GM12878 (cell line): ENCODE results near the gene SLC44A3. TPM values are rescaled to one million over a fixed set of nuclear protein-coding genes. Genes with fewer than 3 reads are reported as not detected.

ENCODE experiments used
- ATAC-seq: fragments of 200-7000 bp; cut with Tn5 transposase; 3 replicates; pipeline ENCODE4 v1.9.1; 2020; ENCODE audit warnings: mild to moderate bottlenecking, moderate library complexity
- BruUV-seq: library from RNA; stranded (reverse); fragments of 400-500 nt; replicated peaks from 2 replicates; lab custom pipeline; 2021; lab: Mats Ljungman, UMichigan
- CTCF ChIA-PET: fragments of 300-600 bp; sonication (Branson Sonifier 250); formaldehyde crosslinking; extraction: SDS; loops from one replicate; lab custom pipeline; 2021; ENCODE audit warnings: inconsistent platforms; lab: Yijun Ruan, JAX
- POLR2A ChIA-PET: fragments of 350-600 bp; formaldehyde crosslinking; extraction: SDS; loops from one replicate; lab custom pipeline; 2021; ENCODE audit warnings: inconsistent platforms; lab: Charles Lee
- RAD21 ChIA-PET: fragments of 300-600 bp; sonication (Branson Sonifier 250); formaldehyde crosslinking; loops from one replicate; lab custom pipeline; 2023; ENCODE audit warnings: antibody characterized with exemption; ENCODE audit not compliant: unreplicated experiment; lab: Charles Lee
- SMC1A ChIA-PET: fragments of 300-600 bp; sonication (Branson Sonifier 250); formaldehyde crosslinking; loops from one replicate; lab custom pipeline; 2023; ENCODE audit not compliant: unreplicated experiment, uncharacterized antibody; lab: Charles Lee
- DNase-seq: peaks from one replicate; pipeline ENCODE4 v3.0.0-alpha.2; 2011; ENCODE audit warnings: low read depth, low spot score
- FAIRE-seq: peaks from 3 replicates; lab custom pipeline; 2011; peaks lifted over from hg19 to GRCh38; lab: Jason Lieb, UNC
- H2AFZ ChIP-seq: 2 replicates; pipeline ENCODE4 v1.6.0; 2011; ENCODE audit warnings: low read depth, low read length, control low read depth; ENCODE audit not compliant: control insufficient read depth
- H3K27ac ChIP-seq: 2 replicates; pipeline ENCODE4 v1.5.1; 2011; ENCODE audit warnings: control low read depth; ENCODE audit not compliant: control insufficient read depth, insufficient read depth
- H3K27me3 ChIP-seq, 2 experiments: replicated peaks in 1 of 2; 2 replicates each; pipeline versions ENCODE4 v1.6.0 to v1.6.1; 2011; ENCODE audit warnings: low read length in 1 of 2; ENCODE audit not compliant: control insufficient read depth in 2 of 2, insufficient read depth in 2 of 2
- H3K36me3 ChIP-seq, 2 experiments: 2 replicates each; pipeline ENCODE4 v1.5.1; 2011; ENCODE audit warnings: low read length in 1 of 2; ENCODE audit not compliant: control insufficient read depth in 2 of 2, insufficient read depth in 2 of 2
- H3K4me1 ChIP-seq: 2 replicates; pipeline ENCODE4 v1.6.1; 2011; ENCODE audit warnings: mild to moderate bottlenecking, low read length, moderate library complexity, mixed read lengths; ENCODE audit not compliant: control insufficient read depth, insufficient read depth
- H3K4me2 ChIP-seq: 2 replicates; pipeline ENCODE4 v1.6.0; 2011; ENCODE audit warnings: control low read depth; ENCODE audit not compliant: control insufficient read depth, insufficient read depth
- H3K4me3 ChIP-seq: fragments of 200-600 bp; sonication (generic); 2 replicates; pipeline ENCODE4 v1.5.1; 2016
- H3K79me2 ChIP-seq: 2 replicates; pipeline ENCODE4 v1.6.0; 2011; ENCODE audit warnings: low read length; ENCODE audit not compliant: control insufficient read depth, insufficient read depth
- H3K9ac ChIP-seq: 2 replicates; pipeline ENCODE4 v1.8.0; 2011; ENCODE audit warnings: low read length, control low read depth, mixed read lengths; ENCODE audit not compliant: control insufficient read depth, insufficient read depth
- H3K9me3 ChIP-seq: replicated peaks from 3 replicates; pipeline ENCODE4 v1.5.1; 2011; ENCODE audit warnings: mild to moderate bottlenecking, low read length; ENCODE audit not compliant: control insufficient read depth, insufficient read depth
- H4K20me1 ChIP-seq: 2 replicates; pipeline ENCODE4 v1.6.0; 2011; ENCODE audit not compliant: control insufficient read depth, insufficient read depth
- BACH1 ChIP-seq: fragments of 450-650 bp; IDR thresholded peaks from 2 replicates; pipeline ENCODE4 v1.6.1; 2017; ENCODE audit warnings: mild to moderate bottlenecking, borderline replicate concordance
- CREM ChIP-seq: IDR thresholded peaks from 2 replicates; pipeline ENCODE4 v1.6.1; 2014; ENCODE audit warnings: antibody characterized with exemption, low read depth
- NFYB ChIP-seq: IDR thresholded peaks from 2 replicates; pipeline ENCODE4 v1.6.1; 2011; ENCODE audit warnings: low read depth, mild to moderate bottlenecking, low read length, improper control_type of control experiment, moderate library complexity; ENCODE audit not compliant: insufficient read depth
- NR2F1 ChIP-seq: fragments of 450-650 bp; conservative IDR thresholded peaks from 2 replicates; pipeline ENCODE4 v1.6.1; 2017; ENCODE audit warnings: mild to moderate bottlenecking
- PAX8 ChIP-seq: fragments of 450-650 bp; IDR thresholded peaks from 2 replicates; pipeline ENCODE4 v1.6.1; 2017; ENCODE audit warnings: mild to moderate bottlenecking, moderate library complexity
- SMARCA5 ChIP-seq: fragments of 450-650 bp; IDR thresholded peaks from 2 replicates; pipeline ENCODE4 v1.6.1; 2017; ENCODE audit warnings: mild to moderate bottlenecking
- ZNF207 ChIP-seq: fragments of 450-650 bp; IDR thresholded peaks from 2 replicates; pipeline ENCODE4 v1.6.1; 2014; ENCODE audit warnings: antibody characterized with exemption, mild to moderate bottlenecking, borderline replicate concordance
- WGBS: methylation state at CpG from one replicate; pipeline ENCODE4 v1.1.6; 2016; ENCODE audit warnings: low lambda C conversion rate; ENCODE audit not compliant: insufficient replicate concordance, insufficient coverage; ENCODE audit errors: missing lambda C conversion rate; 5-methylcytosine and 5-hydroxymethylcytosine counted together
- in situ Hi-C: fragments of 300-500 bp; cut with MboI; formaldehyde crosslinking; loops from 9 replicates; pipeline ENCODE4 v1.14.3; 2018; ENCODE audit warnings: mixed read lengths
- intact Hi-C: fragments of 100-400 bp; cut with micrococcal nuclease; formaldehyde crosslinking; loops from one replicate; pipeline ENCODE4 v1.14.2; 2022; ENCODE audit not compliant: unreplicated experiment
- polyA plus RNA-seq, 11 experiments: library from polyadenylated mRNA; depleted of rRNA in 4 of 11; unstranded in 6 of 11; stranded (reverse) in 5 of 11; fragments of >200 nt; fragmentation: Nextera tagmentation in 4 of 11; fragmentation: Illumina TruSeq in 1 of 11; extraction: Ambion mirVana in 4 of 11; extraction: Trizol in 1 of 11; gene quantifications; 1 replicate in 1 of 11; 2 replicates in 10 of 11; pipeline versions ENCODE4 v1.2.1 to v1.2.3, GENCODE V29; 2011 to 2016; ENCODE audit warnings: inconsistent platforms in 2 of 11, missing spikeins in 2 of 11, low read depth in 1 of 11
- total RNA-seq, 4 experiments: library from RNA; depleted of rRNA in 3 of 4; stranded (reverse); fragments of >200 nt in 3 of 4; fragmentation: Illumina TruSeq in 1 of 4; extraction: Trizol in 1 of 4; gene quantifications; 2 replicates each; pipeline versions ENCODE4 v1.2.1 to v1.2.3, GENCODE V29; 2013 to 2021
- TF ChIP-seq, protein P1 (sequence below): fragments of 450-650 bp; IDR thresholded peaks from 2 replicates; pipeline ENCODE4 v1.6.1; 2016; ENCODE audit warnings: mild to moderate bottlenecking, moderate library complexity, borderline replicate concordance
- TF ChIP-seq, protein P2 (sequence below): fragments of 150-350 bp; IDR thresholded peaks from 2 replicates; pipeline ENCODE4 v1.6.1; 2014; ENCODE audit warnings: mild to moderate bottlenecking, low read depth, low read length

Gene SLC44A3
- total and polyA plus RNA-seq, 10 of the 15 experiments (the other 5 are each of a cell fraction or from before 2014, with no cell fraction given): not detected

GRCh38 chr1:94856004-94856403, 35.8 kb downstream of the SLC44A3 start:
- POLR2A ChIA-PET: no interaction called here
- WGBS: 64% methylated on average over 5 of the region's 5 CpGs
- H3K27me3 ChIP-seq: no peaks in the 10 kb centered on the region; a peak in 1 of 4 replicates

More at GRCh38 chr1:94856004-94856403, 35.8 kb downstream of the SLC44A3 start:
- no peak overlapping the region for H3K9ac ChIP-seq
- SMC1A ChIA-PET: interaction anchor here (0.8 to 5.5 kb wide), 6 partner anchors 9 to 377 kb away, joined by 3 to 56 read pairs (median 4); partner anchors contain the start of gene RWDD3
- H3K4me1 ChIP-seq: no peaks in the 10 kb centered on the region
- TF ChIP-seq NFYB: no peak
- no peak for TF ChIP-seq BACH1
- no peak for TF ChIP-seq ZNF207
- TF ChIP-seq, protein P1, sequence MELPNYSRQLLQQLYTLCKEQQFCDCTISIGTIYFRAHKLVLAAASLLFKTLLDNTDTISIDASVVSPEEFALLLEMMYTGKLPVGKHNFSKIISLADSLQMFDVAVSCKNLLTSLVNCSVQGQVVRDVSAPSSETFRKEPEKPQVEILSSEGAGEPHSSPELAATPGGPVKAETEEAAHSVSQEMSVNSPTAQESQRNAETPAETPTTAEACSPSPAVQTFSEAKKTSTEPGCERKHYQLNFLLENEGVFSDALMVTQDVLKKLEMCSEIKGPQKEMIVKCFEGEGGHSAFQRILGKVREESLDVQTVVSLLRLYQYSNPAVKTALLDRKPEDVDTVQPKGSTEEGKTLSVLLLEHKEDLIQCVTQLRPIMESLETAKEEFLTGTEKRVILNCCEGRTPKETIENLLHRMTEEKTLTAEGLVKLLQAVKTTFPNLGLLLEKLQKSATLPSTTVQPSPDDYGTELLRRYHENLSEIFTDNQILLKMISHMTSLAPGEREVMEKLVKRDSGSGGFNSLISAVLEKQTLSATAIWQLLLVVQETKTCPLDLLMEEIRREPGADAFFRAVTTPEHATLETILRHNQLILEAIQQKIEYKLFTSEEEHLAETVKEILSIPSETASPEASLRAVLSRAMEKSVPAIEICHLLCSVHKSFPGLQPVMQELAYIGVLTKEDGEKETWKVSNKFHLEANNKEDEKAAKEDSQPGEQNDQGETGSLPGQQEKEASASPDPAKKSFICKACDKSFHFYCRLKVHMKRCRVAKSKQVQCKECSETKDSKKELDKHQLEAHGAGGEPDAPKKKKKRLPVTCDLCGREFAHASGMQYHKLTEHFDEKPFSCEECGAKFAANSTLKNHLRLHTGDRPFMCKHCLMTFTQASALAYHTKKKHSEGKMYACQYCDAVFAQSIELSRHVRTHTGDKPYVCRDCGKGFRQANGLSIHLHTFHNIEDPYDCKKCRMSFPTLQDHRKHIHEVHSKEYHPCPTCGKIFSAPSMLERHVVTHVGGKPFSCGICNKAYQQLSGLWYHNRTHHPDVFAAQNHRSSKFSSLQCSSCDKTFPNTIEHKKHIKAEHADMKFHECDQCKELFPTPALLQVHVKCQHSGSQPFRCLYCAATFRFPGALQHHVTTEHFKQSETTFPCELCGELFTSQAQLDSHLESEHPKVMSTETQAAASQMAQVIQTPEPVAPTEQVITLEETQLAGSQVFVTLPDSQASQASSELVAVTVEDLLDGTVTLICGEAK: no peak
- TF ChIP-seq NR2F1: no peak
- no peak for TF ChIP-seq PAX8
- TF ChIP-seq SMARCA5: no peak
- TF ChIP-seq, protein P2, sequence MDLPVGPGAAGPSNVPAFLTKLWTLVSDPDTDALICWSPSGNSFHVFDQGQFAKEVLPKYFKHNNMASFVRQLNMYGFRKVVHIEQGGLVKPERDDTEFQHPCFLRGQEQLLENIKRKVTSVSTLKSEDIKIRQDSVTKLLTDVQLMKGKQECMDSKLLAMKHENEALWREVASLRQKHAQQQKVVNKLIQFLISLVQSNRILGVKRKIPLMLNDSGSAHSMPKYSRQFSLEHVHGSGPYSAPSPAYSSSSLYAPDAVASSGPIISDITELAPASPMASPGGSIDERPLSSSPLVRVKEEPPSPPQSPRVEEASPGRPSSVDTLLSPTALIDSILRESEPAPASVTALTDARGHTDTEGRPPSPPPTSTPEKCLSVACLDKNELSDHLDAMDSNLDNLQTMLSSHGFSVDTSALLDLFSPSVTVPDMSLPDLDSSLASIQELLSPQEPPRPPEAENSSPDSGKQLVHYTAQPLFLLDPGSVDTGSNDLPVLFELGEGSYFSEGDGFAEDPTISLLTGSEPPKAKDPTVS: no peak
- no peak for TF ChIP-seq CREM
- H3K36me3 ChIP-seq: no peaks in the 10 kb centered on the region
- in situ Hi-C loops: no loop called here
- BruUV-seq: no TSS peak
- no peaks in the 10 kb centered on the region for H3K9me3 ChIP-seq
- H2AFZ ChIP-seq: no peak overlapping the region
- H3K27ac ChIP-seq: no peak overlapping the region
- no peaks in the 10 kb centered on the region for H3K79me2 ChIP-seq
- CTCF ChIA-PET: interaction anchor here (0.6 to 6.6 kb wide), 9 partner anchors 9 to 532 kb away, joined by 3 to 120 read pairs (median 3); no protein-coding TSS in a partner anchor
- no peaks in the 10 kb centered on the region for H4K20me1 ChIP-seq
- RAD21 ChIA-PET: interaction anchor here (3.2 to 3.6 kb wide), 2 partner anchors 185 to 188 kb away, joined by 67 read pairs; no protein-coding TSS in a partner anchor
- ATAC-seq (no peak), FAIRE-seq (no peak), DNase-seq (no peak)
- H3K4me3 ChIP-seq: no peak overlapping the region
- intact Hi-C loops: loop anchor here (10.0 kb wide), 1 partner anchor 379 kb away; the partner anchor contains the start of gene RWDD3
- H3K4me2 ChIP-seq: no peak overlapping the region
